ENCODE data around the gene TCL1A. TPM values are rescaled to one million over a fixed set of nuclear protein-coding genes. Genes with fewer than 3 reads are reported as not detected.

TCL1A gene
- total and polyA plus RNA-seq, 10 of the 15 experiments (the other 5 are each of a cell fraction or from before 2014, with no cell fraction given), result 5.9 to 283 (median 113) TPM

DNA sequence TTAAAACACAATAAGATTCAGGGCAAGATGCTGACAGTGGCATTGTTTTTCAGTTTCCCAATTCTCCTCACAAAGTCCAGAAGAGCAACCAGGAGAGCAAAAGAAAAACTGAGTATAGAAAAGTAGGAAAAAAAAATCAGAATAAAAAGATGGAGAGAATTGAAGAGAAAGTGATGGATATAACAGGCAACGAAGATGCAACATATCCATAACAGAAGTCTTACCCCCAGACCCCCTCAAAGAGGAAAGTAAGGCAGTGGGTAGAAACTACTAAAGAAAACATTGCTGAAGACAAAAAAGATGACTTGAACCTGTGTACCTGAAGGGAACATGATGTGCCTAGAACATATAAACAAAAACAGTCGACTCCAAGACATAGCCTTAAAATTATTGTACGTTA is 10.6 kb downstream of the TCL1A start:
- Histone ChIP-seq H3K9ac (ENCODE audit: control insufficient read depth, insufficient read depth, low read length) (no peak overlapping the region), H3K4me2 (ENCODE audit: control insufficient read depth, insufficient read depth) (no peak overlapping the region), H4K20me1 (ENCODE audit: control insufficient read depth, insufficient read depth) (no peaks in the 10 kb centered on the region), H3K4me3 (no peak overlapping the region), H2AFZ (ENCODE audit: control insufficient read depth, low read depth, low read length) (no peak overlapping the region), H3K79me2 (ENCODE audit: control insufficient read depth, insufficient read depth, low read length) (no peaks in the 10 kb centered on the region), H3K9me3 (replicated peaks; ENCODE audit: control insufficient read depth, insufficient read depth, low read length) (no peaks in the 10 kb centered on the region), H3K27me3 (replicated peaks in 1 of 2; ENCODE audit: control insufficient read depth in 2 of 2, insufficient read depth in 2 of 2, low read length in 1 of 2) (no peaks in the 10 kb centered on the region), H3K36me3 (ENCODE audit: control insufficient read depth in 2 of 2, insufficient read depth in 2 of 2, low read length in 1 of 2) (no peaks in the 10 kb centered on the region), H3K4me1 (ENCODE audit: control insufficient read depth, insufficient read depth, low read length) (peaks cover 23% of the 10 kb centered on the region), H3K27ac (ENCODE audit: control insufficient read depth, insufficient read depth) (no peak overlapping the region)
- WGBS (ENCODE audit: insufficient coverage, insufficient replicate concordance, low lambda C conversion rate, missing lambda C conversion rate), result 47% methylated on average over 3 of the region's 3 CpGs
- POLR2A ChIA-PET, result no interaction called here
- DNase-seq (ENCODE audit: low read depth, low spot score) (no peak), ATAC-seq (no peak), FAIRE-seq (no peak)
- TF ChIP-seq NR2C2 (IDR thresholded peaks at IDR 0.05; ENCODE audit: borderline replicate concordance, control insufficient read depth, insufficient read length, low read depth) (no peak), BRCA1 (IDR thresholded peaks at IDR 0.05; ENCODE audit: low read depth, low read length) (no peak), ETV6 (conservative IDR thresholded peaks at IDR 0.05 in 1 of 2, IDR thresholded peaks at IDR 0.05 in 1 of 2; ENCODE audit: borderline replicate concordance in 1 of 2, low read depth in 1 of 2) (no peak), EP300 (IDR thresholded peaks at IDR 0.05; ENCODE audit: borderline replicate concordance in 1 of 2, control insufficient read depth in 1 of 2, low read depth in 2 of 2, low read length in 2 of 2) (no peak), EED (IDR thresholded peaks at IDR 0.05; ENCODE audit: low read depth) (no peak), TARDBP (IDR thresholded peaks at IDR 0.05; ENCODE audit: borderline replicate concordance) (no peak), MEF2A (IDR thresholded peaks at IDR 0.05; ENCODE audit: insufficient read depth, low read depth, low read length) (no peak), EZH2 (IDR thresholded peaks at IDR 0.05; ENCODE audit: borderline replicate concordance, control insufficient read depth, low read depth, low read length) (no peak), SKIL (IDR thresholded peaks at IDR 0.05; ENCODE audit: low read depth, poor library complexity, severe bottlenecking) (no peak), CHD1 (IDR thresholded peaks at IDR 0.05; ENCODE audit: low read depth, low read length) (no peak)
- TF ChIP-seq, protein P1, sequence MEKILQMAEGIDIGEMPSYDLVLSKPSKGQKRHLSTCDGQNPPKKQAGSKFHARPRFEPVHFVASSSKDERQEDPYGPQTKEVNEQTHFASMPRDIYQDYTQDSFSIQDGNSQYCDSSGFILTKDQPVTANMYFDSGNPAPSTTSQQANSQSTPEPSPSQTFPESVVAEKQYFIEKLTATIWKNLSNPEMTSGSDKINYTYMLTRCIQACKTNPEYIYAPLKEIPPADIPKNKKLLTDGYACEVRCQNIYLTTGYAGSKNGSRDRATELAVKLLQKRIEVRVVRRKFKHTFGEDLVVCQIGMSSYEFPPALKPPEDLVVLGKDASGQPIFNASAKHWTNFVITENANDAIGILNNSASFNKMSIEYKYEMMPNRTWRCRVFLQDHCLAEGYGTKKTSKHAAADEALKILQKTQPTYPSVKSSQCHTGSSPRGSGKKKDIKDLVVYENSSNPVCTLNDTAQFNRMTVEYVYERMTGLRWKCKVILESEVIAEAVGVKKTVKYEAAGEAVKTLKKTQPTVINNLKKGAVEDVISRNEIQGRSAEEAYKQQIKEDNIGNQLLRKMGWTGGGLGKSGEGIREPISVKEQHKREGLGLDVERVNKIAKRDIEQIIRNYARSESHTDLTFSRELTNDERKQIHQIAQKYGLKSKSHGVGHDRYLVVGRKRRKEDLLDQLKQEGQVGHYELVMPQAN (conservative IDR thresholded peaks at IDR 0.05), result no peak
- in situ Hi-C loops (cut with MboI), result no loop called here
- intact Hi-C loops (cut with micrococcal nuclease; ENCODE audit: unreplicated experiment), result no loop called here
- RAD21 ChIA-PET (ENCODE audit: unreplicated experiment), result interaction anchor here (1.5 kb wide), 1 partner anchor 137 kb away, joined by 4 read pairs; no protein-coding TSS in a partner anchor
- CTCF ChIA-PET, result interaction anchor here (0.6 to 1.4 kb wide), 4 partner anchors 97 to 143 kb away, joined by 3 to 4 read pairs (median 3); no protein-coding TSS in a partner anchor
- SMC1A ChIA-PET (ENCODE audit: uncharacterized antibody, unreplicated experiment), result interaction anchor here (1.2 to 1.4 kb wide), 2 partner anchors 14 to 95 kb away, joined by 3 read pairs; no protein-coding TSS in a partner anchor
- no TSS peak for BruUV-seq (replicated peaks)

Measured in GM12878 (cell line).